IMR-90 (cell line): ENCODE results near the gene OSBPL1A. TPM values are rescaled to one million over a fixed set of nuclear protein-coding genes. Genes with fewer than 3 reads are reported as not detected.
A peak's percentile ranks its signal among the peaks of the same experiment; 100 is the strongest.

Source experiments
- ATAC-seq: fragments of 200-7000 bp; cut with Tn5 transposase; 2 replicates; pipeline ENCODE4 v1.9.1; 2020; ENCODE audit warnings: low read depth, mild to moderate bottlenecking, moderate library complexity
- BruUV-seq: library from RNA; stranded (reverse); fragments of 400-500 nt; replicated peaks from 2 replicates; lab custom pipeline; 2021; lab: Mats Ljungman, UMichigan
- CTCF ChIA-PET: fragments of 300-600 bp; formaldehyde crosslinking; extraction: SDS; loops from one replicate; lab custom pipeline; 2021; ENCODE audit warnings: antibody characterized with exemption; lab: Yijun Ruan, JAX
- POLR2A ChIA-PET: fragments of 300-600 bp; sonication (Branson Sonifier 250); formaldehyde crosslinking; loops from one replicate; lab custom pipeline; 2022; ENCODE audit warnings: antibody characterized with exemption; ENCODE audit not compliant: unreplicated experiment; lab: Charles Lee
- DNase-seq: peaks from one replicate; pipeline ENCODE4 v3.0.0; 2013
- H2AFZ ChIP-seq: replicated peaks from 2 replicates; pipeline ENCODE3; 2013; ENCODE audit warnings: low read length, mild to moderate bottlenecking; ENCODE audit not compliant: poor library complexity
- H2AK5ac ChIP-seq: 2 replicates; pipeline ENCODE4 v1.6.1; 2013; ENCODE audit warnings: low read depth, low read length, inconsistent platforms
- H2AK9ac ChIP-seq: replicated peaks from 2 replicates; pipeline ENCODE3; 2013; ENCODE audit warnings: mild to moderate bottlenecking, low read depth, low read length, moderate library complexity; ENCODE audit not compliant: poor library complexity
- H2BK120ac ChIP-seq: 2 replicates; pipeline ENCODE4 v1.6.1; 2013; ENCODE audit warnings: low read depth, low read length, inconsistent platforms
- H2BK15ac ChIP-seq: 3 replicates; pipeline ENCODE4 v1.6.1; 2013; ENCODE audit warnings: low read depth, low read length, inconsistent platforms
- H2BK20ac ChIP-seq: 2 replicates; pipeline ENCODE4 v1.6.1; 2013; ENCODE audit warnings: low read depth, mild to moderate bottlenecking, inconsistent platforms, low read length, moderate library complexity
- H2BK5ac ChIP-seq: 2 replicates; pipeline ENCODE4 v1.6.1; 2013; ENCODE audit warnings: mild to moderate bottlenecking, low read depth, low read length, inconsistent platforms; ENCODE audit not compliant: poor library complexity, severe bottlenecking
- H3K14ac ChIP-seq: replicated peaks from 2 replicates; pipeline ENCODE4 v1.6.1; 2013; ENCODE audit warnings: low read depth, low read length, inconsistent platforms
- H3K18ac ChIP-seq: 2 replicates; pipeline ENCODE4 v1.6.1; 2013; ENCODE audit warnings: low read depth, low read length, control low read depth
- H3K23ac ChIP-seq: 2 replicates; pipeline ENCODE4 v1.6.1; 2013; ENCODE audit warnings: low read depth, low read length, inconsistent platforms
- H3K27ac ChIP-seq: 2 replicates; pipeline ENCODE4 v1.5.1; 2013; ENCODE audit warnings: mild to moderate bottlenecking, control low read depth, low read length; ENCODE audit not compliant: insufficient read depth
- H3K27me3 ChIP-seq: 2 replicates; pipeline ENCODE4 v1.6.1; 2013; ENCODE audit warnings: low read length; ENCODE audit not compliant: control insufficient read depth, insufficient read depth
- H3K36me3 ChIP-seq: 2 replicates; pipeline ENCODE4 v1.6.1; 2013; ENCODE audit warnings: low read length, mixed read lengths; ENCODE audit not compliant: control insufficient read depth, insufficient read depth
- H3K4ac ChIP-seq: 2 replicates; pipeline ENCODE4 v1.6.1; 2013; ENCODE audit warnings: low read depth, low read length, inconsistent platforms
- H3K4me1 ChIP-seq: 2 replicates; pipeline ENCODE4 v1.6.1; 2013; ENCODE audit warnings: low read length, mixed read lengths; ENCODE audit not compliant: control insufficient read depth, insufficient read depth
- H3K4me2 ChIP-seq: 2 replicates; pipeline ENCODE4 v1.6.1; 2013; ENCODE audit warnings: low read depth, mild to moderate bottlenecking, control low read depth, low read length, moderate library complexity
- H3K4me3 ChIP-seq: 2 replicates; pipeline ENCODE4 v1.5.1; 2013; ENCODE audit warnings: low read depth, mild to moderate bottlenecking, control low read depth, low read length, moderate library complexity; ENCODE audit not compliant: insufficient read depth
- H3K56ac ChIP-seq: 2 replicates; pipeline ENCODE4 v1.6.1; 2013; ENCODE audit warnings: low read length, inconsistent platforms; ENCODE audit not compliant: insufficient read depth; ENCODE audit errors: extremely low read depth
- H3K79me1 ChIP-seq, 2 experiments: 2 replicates each; pipeline ENCODE4 v1.6.1; 2013; ENCODE audit warnings: low read length in 2 of 2, inconsistent platforms in 1 of 2, low read depth in 1 of 2
- H3K9ac ChIP-seq: 2 replicates; pipeline ENCODE4 v1.6.1; 2013; ENCODE audit warnings: low read depth, low read length, control low read depth
- H3K9me1 ChIP-seq: 2 replicates; pipeline ENCODE4 v1.6.1; 2013; ENCODE audit warnings: low read length, inconsistent platforms; ENCODE audit not compliant: insufficient read depth
- H3K9me3 ChIP-seq: 2 replicates; pipeline ENCODE4 v1.6.1; 2013; ENCODE audit warnings: low read length; ENCODE audit not compliant: control insufficient read depth, insufficient read depth
- H4K20me1 ChIP-seq: 2 replicates; pipeline ENCODE4 v1.6.1; 2013; ENCODE audit warnings: low read length, inconsistent platforms; ENCODE audit not compliant: insufficient read depth
- H4K5ac ChIP-seq: 2 replicates; pipeline ENCODE4 v1.6.1; 2013; ENCODE audit warnings: mild to moderate bottlenecking, low read depth, low read length, control low read depth
- H4K8ac ChIP-seq, 2 experiments: 2 replicates each; pipeline ENCODE4 v1.6.1; 2013; ENCODE audit warnings: low read depth in 2 of 2, low read length in 2 of 2, control low read depth in 1 of 2, inconsistent platforms in 1 of 2
- H4K91ac ChIP-seq: 2 replicates; pipeline ENCODE4 v1.6.1; 2013; ENCODE audit warnings: low read depth, low read length, inconsistent platforms; ENCODE audit not compliant: insufficient read depth
- FOS ChIP-seq: fragments of 150-350 bp; IDR thresholded peaks from 2 replicates; pipeline ENCODE4 v1.6.1; 2016; ENCODE audit warnings: low read depth, low read length
- RCOR1 ChIP-seq: IDR thresholded peaks from 2 replicates; pipeline ENCODE4 v1.6.1; 2012; ENCODE audit warnings: mild to moderate bottlenecking, low read length, improper control_type of control experiment; ENCODE audit not compliant: insufficient replicate concordance
- WGBS, 2 experiments: methylation state at CpG; one replicate each; pipeline versions ENCODE4 v1.1.5 to v1.1.7; 2013; ENCODE audit warnings: missing lambda C conversion rate in 2 of 2; ENCODE audit not compliant: insufficient read length in 1 of 2; ENCODE audit errors: extremely low coverage in 2 of 2; 5-methylcytosine and 5-hydroxymethylcytosine counted together
- dilution Hi-C: fragments of 300-500 bp; cut with HindIII; formaldehyde crosslinking; loops from one replicate; pipeline ENCODE4 v1.14.3; 2018; ENCODE audit warnings: low sequenced_read_pairs; ENCODE audit not compliant: unreplicated experiment
- in situ Hi-C: fragments of 300-500 bp; cut with MboI; formaldehyde crosslinking; loops from 3 replicates; pipeline ENCODE4 v1.14.3; 2019; ENCODE audit warnings: low sequenced_read_pairs, inconsistent platforms, mixed read lengths
- intact Hi-C: fragments of 100-400 bp; cut with micrococcal nuclease; formaldehyde crosslinking; loops from 2 replicates; pipeline ENCODE4 v1.10.0; 2022
- polyA plus RNA-seq, 3 experiments: library from polyadenylated mRNA; depleted of rRNA; stranded (reverse); fragments of >200 nt; gene quantifications; 2 replicates each; pipeline ENCODE4 v1.2.3, GENCODE V29; 2012; ENCODE audit warnings: low replicate concordance in 1 of 3
- total RNA-seq: library from RNA; depleted of rRNA; stranded (reverse); fragments of >200 nt; gene quantifications from 2 replicates; pipeline ENCODE4 v1.2.3, GENCODE V29; 2012

OSBPL1A gene
- total and polyA plus RNA-seq, 2 of the 4 experiments (the other 2 are of a cell fraction): 29.4 to 70.4 TPM

- H3K4me2 ChIP-seq: no peak overlapping the region
- H3K9me3 ChIP-seq: no peaks in the 10 kb centered on the region
- H3K4me3 ChIP-seq: no peak overlapping the region
- no CpG with 5 or more reads among the region's 4 CpGs for WGBS, 2 experiments
- POLR2A ChIA-PET: no interaction called here
- no peak overlapping the region for H2BK15ac ChIP-seq
- H3K23ac ChIP-seq: no peak overlapping the region
- in situ Hi-C loops: loop anchor here (10.0 kb wide), 1 partner anchor 304 kb away; no protein-coding TSS in a partner anchor
- H2AK5ac ChIP-seq: no peak overlapping the region
- H4K91ac ChIP-seq: no peak overlapping the region
- peaks cover 26% of the 10 kb centered on the region for H3K36me3 ChIP-seq
- no peak overlapping the region for H4K8ac ChIP-seq
- TF ChIP-seq FOS (0 out of 2 replicates have a peak, but pooled peaks have one; percentile 23), RCOR1 (no peak)
- H3K14ac ChIP-seq: no peak overlapping the region
- no peaks in the 10 kb centered on the region for H4K20me1 ChIP-seq
- H2AFZ ChIP-seq: no peak overlapping the region
- no peaks in the 10 kb centered on the region for H3K79me1 ChIP-seq
- ATAC-seq (peak; percentile 45), DNase-seq (peak; percentile 37)
- 0 out of 2 replicates have a peak overlapping the region, but pooled peaks have one; percentile 23 for H3K18ac ChIP-seq
- H2BK20ac ChIP-seq: no peak overlapping the region
- no peak overlapping the region for H2BK5ac ChIP-seq
- H3K27ac ChIP-seq: no peak overlapping the region
- dilution Hi-C loops: no loop called here
- peaks cover 5% of the 10 kb centered on the region; the same call in 1 of the 2 replicates for H3K9me1 ChIP-seq
- intact Hi-C loops: no loop called here
- no peaks in the 10 kb centered on the region for H3K27me3 ChIP-seq
- no peak overlapping the region for H3K9ac ChIP-seq
- no peak overlapping the region for H4K5ac ChIP-seq
- H3K4ac ChIP-seq: no peak overlapping the region
- H3K56ac ChIP-seq: no peak overlapping the region
- H2AK9ac ChIP-seq: no peak overlapping the region
- CTCF ChIA-PET: no interaction called here
- H2BK120ac ChIP-seq: no peak overlapping the region
- BruUV-seq: no TSS peak
- H3K4me1 ChIP-seq: peaks cover 6% of the 10 kb centered on the region
Measured at GRCh38 chr18:24128700-24129099, 268.9 kb downstream of the OSBPL1A start.
